ENCODE results near the gene PRUNE2. TPM values are rescaled to one million over a fixed set of nuclear protein-coding genes. Genes with fewer than 3 reads are reported as not detected.
"Not testable (repeated sequence)": the region's sequence is repeated elsewhere in the genome, so short reads cannot be mapped to it uniquely, and the experiment has no call there.

The PRUNE2 gene
- total RNA-seq, 2 experiments from 2014 or later = 0.24 to 0.43 TPM

DNA sequence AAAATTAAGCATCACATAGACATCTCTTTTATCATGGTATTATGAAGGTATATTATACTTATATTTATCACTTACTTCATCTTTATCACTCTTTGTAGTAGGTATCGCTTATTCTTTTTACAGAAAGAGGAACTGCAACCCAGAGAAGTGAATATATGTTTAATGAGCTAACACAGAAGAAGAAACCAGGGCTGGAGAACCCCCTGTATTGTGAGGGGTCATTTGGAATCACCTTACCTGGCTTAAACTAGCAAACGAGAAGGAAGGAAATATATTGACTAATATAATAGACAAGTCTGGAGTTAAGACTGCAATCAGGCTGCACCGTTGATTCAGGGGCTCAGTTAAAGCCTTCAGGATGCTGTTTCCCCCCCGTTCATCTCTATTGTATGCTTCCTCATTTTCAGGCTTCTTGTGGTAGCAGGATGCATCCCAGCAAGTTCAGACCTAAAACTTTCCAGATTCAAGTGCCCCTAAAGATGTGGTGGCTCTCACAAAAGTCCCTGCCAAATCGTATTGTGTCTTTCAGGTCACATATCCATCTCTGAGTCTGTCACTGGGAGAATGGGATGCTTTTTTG lies 300.5 kb downstream of the PRUNE2 start:
- Mint-ChIP-seq H3K4me1 (ENCODE audit: low read depth) (peaks cover 9% of the 10 kb centered on the region), H3K9me3 (no peaks in the 10 kb centered on the region), H3K4me3 (no peak overlapping the region), H3K36me3 (no peaks in the 10 kb centered on the region), H3K27me3 (no peaks in the 10 kb centered on the region), H3K27ac (no peak overlapping the region)
- ChIA-PET POLR2A (no interaction called here), CTCF (no interaction called here)
- intact Hi-C loops (cut with micrococcal nuclease) = no loop called here
- DNase-seq = no peak

GRCh38 chr9:76603931-76604570 lies 301.9 kb downstream of the PRUNE2 start:
- no peaks in the 10 kb centered on the region for H3K9me3 Mint-ChIP-seq

DNA sequence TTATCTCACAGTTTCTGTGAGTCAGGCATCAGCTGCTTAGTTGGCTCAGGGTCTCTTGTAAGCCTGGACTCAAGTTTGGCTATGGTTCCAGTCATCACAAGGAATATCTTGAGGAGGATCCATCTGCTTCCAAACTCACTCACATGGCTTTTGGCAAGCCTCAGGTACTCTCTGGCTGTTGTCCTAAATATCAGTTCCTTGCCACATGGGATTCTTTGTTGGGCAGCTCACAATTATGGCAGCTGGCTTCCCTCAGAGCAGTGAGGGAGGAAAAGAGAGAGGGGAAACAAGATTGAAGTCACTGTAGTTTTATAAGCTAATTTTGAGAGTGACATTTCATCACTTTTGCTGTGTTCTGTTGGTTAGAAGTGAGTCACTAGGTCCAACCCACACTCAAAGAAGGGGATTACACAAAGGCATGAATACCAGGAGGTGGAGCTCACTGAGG lies 302.4 kb downstream of the PRUNE2 start:
- Mint-ChIP-seq H3K4me1 (ENCODE audit: low read depth) (peaks cover 9% of the 10 kb centered on the region), H3K4me3 (no peak overlapping the region), H3K36me3 (no peaks in the 10 kb centered on the region), H3K27me3 (peaks cover 2% of the 10 kb centered on the region), H3K27ac (no peak overlapping the region), H3K9me3 (no peaks in the 10 kb centered on the region)
- intact Hi-C loops (cut with micrococcal nuclease) = no loop called here
- ChIA-PET POLR2A (interaction anchor here (0.7 to 1.0 kb wide), 2 partner anchors 25 to 41 kb away, joined by 4 read pairs; no protein-coding TSS in a partner anchor), CTCF (interaction anchor here (1.6 kb wide), 1 partner anchor 102 kb away, joined by 5 read pairs; no protein-coding TSS in a partner anchor)
- no peak for DNase-seq

More at GRCh38 chr9:76603931-76604570, 301.9 kb downstream of the PRUNE2 start:
- no peak for DNase-seq
- H3K27me3 Mint-ChIP-seq = peaks cover 2% of the 10 kb centered on the region
- no peaks in the 10 kb centered on the region for H3K36me3 Mint-ChIP-seq
- H3K27ac Mint-ChIP-seq = no peak overlapping the region
- ChIA-PET POLR2A (interaction anchor here (0.7 to 1.0 kb wide), 2 partner anchors 26 to 42 kb away, joined by 4 read pairs; no protein-coding TSS in a partner anchor), CTCF (interaction anchor here (1.6 kb wide), 1 partner anchor 101 kb away, joined by 5 read pairs; no protein-coding TSS in a partner anchor)
- intact Hi-C loops (cut with micrococcal nuclease) = no loop called here
- H3K4me1 Mint-ChIP-seq (ENCODE audit: low read depth) = peaks cover 9% of the 10 kb centered on the region
- no peak overlapping the region for H3K4me3 Mint-ChIP-seq

DNA sequence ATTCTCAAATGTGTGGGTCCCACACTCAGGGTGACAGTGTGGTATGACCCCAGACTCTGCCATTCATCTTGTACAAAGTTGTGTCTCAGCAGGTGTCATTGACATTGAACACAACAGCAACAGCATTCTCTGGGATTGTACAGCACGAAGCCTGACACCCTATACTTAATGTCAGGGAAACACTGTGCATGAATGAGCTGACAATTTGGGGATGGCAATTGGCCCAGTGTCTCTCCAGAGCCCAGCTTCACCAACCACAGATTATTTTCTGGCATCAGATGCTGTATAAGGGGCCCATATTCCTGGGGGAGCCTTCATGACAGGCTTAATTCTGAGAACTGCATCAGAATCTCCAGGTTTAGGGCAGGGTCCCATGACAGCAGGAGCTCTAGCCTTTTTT lies 303.7 kb downstream of the PRUNE2 start:
- ChIA-PET POLR2A (no interaction called here), CTCF (interaction anchor here (0.7 kb wide), 1 partner anchor 397 kb away, joined by 3 read pairs; no protein-coding TSS in a partner anchor)
- Mint-ChIP-seq H3K27ac (no peak overlapping the region), H3K36me3 (no peaks in the 10 kb centered on the region), H3K4me3 (no peak overlapping the region), H3K9me3 (no peaks in the 10 kb centered on the region), H3K4me1 (ENCODE audit: low read depth) (peaks cover 9% of the 10 kb centered on the region), H3K27me3 (peaks cover 2% of the 10 kb centered on the region)
- DNase-seq = no peak
- intact Hi-C loops (cut with micrococcal nuclease) = no loop called here

GRCh38 chr9:76600007-76600615 lies 305.8 kb downstream of the PRUNE2 start:
- no peak overlapping the region for H3K27ac Mint-ChIP-seq
- ChIA-PET CTCF (no interaction called here), POLR2A (no interaction called here)
- H3K4me3 Mint-ChIP-seq = no peak overlapping the region
- no peaks in the 10 kb centered on the region for H3K9me3 Mint-ChIP-seq
- no peaks in the 10 kb centered on the region for H3K36me3 Mint-ChIP-seq
- no peak for DNase-seq
- H3K27me3 Mint-ChIP-seq = peaks cover 2% of the 10 kb centered on the region
- intact Hi-C loops (cut with micrococcal nuclease) = no loop called here
- H3K4me1 Mint-ChIP-seq (ENCODE audit: low read depth) = peaks cover 9% of the 10 kb centered on the region

DNA sequence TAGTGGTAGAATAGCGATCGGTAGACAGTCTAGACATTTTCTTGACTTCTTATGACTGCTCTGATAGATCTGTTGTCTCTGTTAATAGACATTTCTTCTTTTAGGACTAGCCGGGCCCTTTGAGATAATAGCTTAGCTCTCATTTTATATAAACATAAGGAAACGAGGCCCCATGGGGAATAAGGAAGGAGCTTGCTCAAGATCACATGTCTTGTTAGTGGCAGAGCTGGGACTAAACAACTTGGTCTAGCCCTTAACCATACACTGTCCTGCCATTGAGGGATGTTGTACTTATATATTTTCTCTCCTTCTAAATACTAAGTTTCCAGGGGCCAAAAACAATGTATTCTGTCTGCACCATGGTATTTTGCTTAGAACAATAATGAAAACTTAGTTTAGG lies 306.9 kb downstream of the PRUNE2 start:
- Mint-ChIP-seq H3K27ac (no peak overlapping the region), H3K27me3 (peaks cover 6% of the 10 kb centered on the region), H3K9me3 (no peaks in the 10 kb centered on the region), H3K36me3 (no peaks in the 10 kb centered on the region), H3K4me3 (no peak overlapping the region), H3K4me1 (ENCODE audit: low read depth) (peaks cover 8% of the 10 kb centered on the region)
- POLR2A ChIA-PET = no interaction called here
- DNase-seq = no peak
- intact Hi-C loops (cut with micrococcal nuclease) = no loop called here
- CTCF ChIA-PET = no interaction called here

DNA sequence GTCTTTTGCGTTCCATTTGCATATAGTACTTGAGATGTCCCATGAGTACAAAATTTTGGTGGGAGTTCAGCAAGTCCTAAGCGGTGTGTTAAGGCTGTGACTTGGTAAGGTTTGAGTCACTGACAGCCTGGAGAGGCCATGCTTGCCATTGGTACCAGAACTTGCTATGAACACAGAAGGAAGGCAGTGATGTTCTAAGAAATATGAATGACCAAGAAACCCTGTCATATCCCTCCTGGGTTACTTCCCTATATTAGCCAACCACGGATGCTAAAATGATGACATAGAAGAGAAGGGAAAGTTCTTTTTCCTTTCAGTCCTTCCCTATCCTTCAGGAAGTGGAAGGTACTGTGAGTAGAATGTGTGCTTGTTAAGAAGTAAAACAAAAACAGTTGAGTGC lies 310.3 kb downstream of the PRUNE2 start:
- Mint-ChIP-seq H3K4me3 (no peak overlapping the region), H3K27ac (no peak overlapping the region), H3K27me3 (peaks cover 6% of the 10 kb centered on the region), H3K36me3 (no peaks in the 10 kb centered on the region), H3K4me1 (ENCODE audit: low read depth) (peaks cover 5% of the 10 kb centered on the region), H3K9me3 (no peaks in the 10 kb centered on the region)
- POLR2A ChIA-PET = no interaction called here
- CTCF ChIA-PET = no interaction called here
- DNase-seq = no peak
- intact Hi-C loops (cut with micrococcal nuclease) = no loop called here

DNA sequence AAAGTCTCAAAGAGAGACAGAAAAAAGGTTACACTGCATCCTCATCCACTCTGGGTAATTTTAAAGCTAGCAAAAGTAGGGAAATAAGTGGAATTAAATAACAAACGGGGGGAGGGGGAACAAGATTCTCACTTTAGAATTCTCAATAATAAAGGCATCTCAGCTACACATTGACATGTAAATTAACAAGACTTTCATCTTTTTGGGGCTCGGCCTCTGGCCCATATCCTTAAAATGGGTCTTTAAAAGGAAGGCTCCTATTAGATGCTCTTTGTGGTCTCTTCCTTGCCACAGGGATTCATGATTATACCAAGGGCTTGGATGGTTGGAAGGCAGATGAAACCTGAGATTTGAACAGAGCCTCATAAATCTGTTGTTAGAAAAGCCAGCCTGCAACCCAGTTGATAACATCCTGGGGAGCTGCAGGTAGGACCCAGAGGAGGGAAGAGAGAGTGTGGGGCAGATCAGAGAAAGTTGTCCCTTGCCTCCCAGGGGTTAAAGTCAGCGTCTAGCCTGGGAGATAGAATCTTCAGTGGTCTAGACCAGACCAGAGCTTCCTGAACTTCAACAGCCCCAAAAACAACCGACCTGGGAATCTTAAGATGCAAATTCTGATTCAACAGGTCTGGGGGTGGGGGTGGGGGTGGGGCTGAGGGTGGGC lies 311.0 kb downstream of the PRUNE2 start:
- Mint-ChIP-seq H3K36me3 (no peaks in the 10 kb centered on the region), H3K27me3 (peaks cover 4% of the 10 kb centered on the region), H3K27ac (no peak overlapping the region), H3K4me3 (no peak overlapping the region), H3K9me3 (no peaks in the 10 kb centered on the region), H3K4me1 (ENCODE audit: low read depth) (peaks cover 5% of the 10 kb centered on the region)
- no peak for DNase-seq
- CTCF ChIA-PET = no interaction called here
- POLR2A ChIA-PET = no interaction called here
- intact Hi-C loops (cut with micrococcal nuclease) = no loop called here

DNA sequence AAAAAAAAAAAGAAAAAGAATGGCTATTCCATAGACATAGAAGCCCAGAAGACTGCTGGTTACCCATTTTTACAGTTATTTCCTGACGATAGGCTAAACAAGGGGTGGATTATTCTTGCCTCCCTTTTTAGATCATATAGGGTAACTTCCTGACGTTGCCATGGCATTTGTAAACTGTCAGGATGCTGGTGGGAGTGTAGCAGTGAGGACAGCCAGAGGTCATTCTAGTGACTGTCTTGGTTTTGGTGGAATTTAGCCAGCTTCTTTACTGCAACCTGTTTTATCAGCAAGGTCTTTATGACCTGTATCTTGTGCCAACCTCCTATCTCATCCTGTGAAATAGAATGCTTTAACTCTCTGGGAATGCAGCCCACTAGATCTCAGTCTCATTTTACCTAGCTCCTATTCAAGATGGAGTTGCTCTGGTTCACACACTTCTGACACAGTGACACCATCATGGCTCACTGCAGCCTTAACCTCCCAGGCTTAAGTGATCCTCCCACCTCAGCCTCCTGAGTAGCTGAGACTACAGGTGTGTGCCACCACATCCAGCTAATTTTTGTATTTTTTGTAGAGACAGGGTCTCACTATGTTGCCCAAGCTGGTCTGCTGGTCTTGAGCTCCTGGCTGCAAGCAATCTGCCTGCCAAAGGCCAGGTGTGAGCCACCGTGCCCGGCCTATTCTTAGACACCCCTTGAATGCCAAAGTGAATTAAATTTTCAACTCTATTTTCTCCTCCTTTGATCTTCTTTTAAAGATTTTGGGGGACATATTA lies 311.8 kb downstream of the PRUNE2 start:
- H3K9me3 Mint-ChIP-seq; DNase-seq; H3K4me3 Mint-ChIP-seq; H3K27ac Mint-ChIP-seq; H3K4me1 Mint-ChIP-seq (ENCODE audit: low read depth); CTCF ChIA-PET; intact Hi-C loops (cut with micrococcal nuclease); H3K36me3 Mint-ChIP-seq; H3K27me3 Mint-ChIP-seq; POLR2A ChIA-PET: not testable (repeated sequence)

- no peak overlapping the region for H3K27ac Mint-ChIP-seq
- no peaks in the 10 kb centered on the region for H3K36me3 Mint-ChIP-seq
- ChIA-PET CTCF (no interaction called here), POLR2A (no interaction called here)
- no peak overlapping the region for H3K4me3 Mint-ChIP-seq
- peaks cover 4% of the 10 kb centered on the region for H3K27me3 Mint-ChIP-seq
- intact Hi-C loops (cut with micrococcal nuclease) = no loop called here
- no peak for DNase-seq
- no peaks in the 10 kb centered on the region for H3K9me3 Mint-ChIP-seq
- H3K4me1 Mint-ChIP-seq (ENCODE audit: low read depth) = peaks cover 5% of the 10 kb centered on the region
These were observed 313.0 kb downstream of the PRUNE2 start for GRCh38 chr9:76592974-76593347.

DNA sequence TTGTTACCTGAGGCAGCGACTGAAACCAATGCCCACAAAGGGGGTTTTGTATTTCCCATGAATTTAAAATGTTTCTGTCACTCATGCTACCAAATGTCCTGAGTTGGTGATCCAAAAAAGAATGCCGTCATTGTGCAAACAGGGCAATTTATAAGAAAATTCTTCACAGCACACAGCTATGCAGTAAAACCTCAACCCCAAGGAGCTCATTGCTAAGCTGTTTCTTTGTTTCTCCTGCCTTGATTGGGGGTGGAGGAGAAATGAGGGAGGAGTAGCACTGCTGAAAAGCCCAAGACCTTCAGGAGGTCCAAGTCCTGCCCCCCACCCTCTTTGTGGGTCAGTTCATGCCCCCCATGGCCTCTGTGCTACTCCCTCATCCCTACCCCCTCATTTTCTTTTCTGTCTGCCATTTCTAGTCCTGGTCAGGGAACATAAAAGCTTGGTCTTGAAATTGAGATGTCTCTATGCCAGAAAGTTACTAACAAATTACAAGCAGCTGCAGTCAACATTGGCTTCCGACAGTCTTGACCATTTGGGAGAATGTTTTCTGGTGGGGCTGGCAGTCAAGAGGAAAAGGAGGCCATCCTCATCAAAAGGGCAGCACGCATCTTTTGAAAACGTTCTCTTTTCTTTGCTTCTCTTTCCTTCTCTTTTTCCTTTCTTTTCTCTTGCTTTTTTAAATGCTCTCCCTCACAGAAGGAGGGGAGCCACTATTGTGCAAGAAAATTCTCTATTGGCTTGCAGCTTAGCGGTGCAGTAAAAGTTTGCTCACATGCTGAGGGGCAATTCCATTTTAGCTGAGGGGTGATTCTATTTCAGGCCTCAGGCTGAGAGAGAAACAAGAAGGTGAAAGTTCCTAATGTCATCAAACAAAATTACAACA lies 313.6 kb downstream of the PRUNE2 start:
- no peak overlapping the region for H3K27ac Mint-ChIP-seq
- H3K4me3 Mint-ChIP-seq = no peak overlapping the region
- peaks cover 7% of the 10 kb centered on the region for H3K27me3 Mint-ChIP-seq
- CTCF ChIA-PET = no interaction called here
- DNase-seq = no peak
- intact Hi-C loops (cut with micrococcal nuclease) = no loop called here
- H3K9me3 Mint-ChIP-seq = no peaks in the 10 kb centered on the region
- no peaks in the 10 kb centered on the region for H3K36me3 Mint-ChIP-seq
- peaks cover 5% of the 10 kb centered on the region for H3K4me1 Mint-ChIP-seq (ENCODE audit: low read depth)
- POLR2A ChIA-PET = no interaction called here

Data from activated CD4-positive, alpha-beta memory T cell treated with anti-CD3 and anti-CD28 coated beads for 36 hours (primary cell).